WTC11 (cell line): ENCODE results near the gene MYO16. TPM values are rescaled to one million over a fixed set of nuclear protein-coding genes. Genes with fewer than 3 reads are reported as not detected.

Source experiments
- ATAC-seq: fragments of 200-7000 bp; cut with Tn5 transposase; 2 replicates; pipeline ENCODE4 v1.10.0; 2021; ENCODE audit warnings: mild to moderate bottlenecking, moderate library complexity
- CTCF ChIA-PET: fragments of 300-600 bp; sonication (Branson Sonifier 250); formaldehyde crosslinking; loops from one replicate; lab custom pipeline; 2021; ENCODE audit warnings: antibody characterized with exemption; lab: Charles Lee
- POLR2A ChIA-PET: fragments of 350-600 bp; sonication (Branson Sonifier 250); formaldehyde crosslinking; loops from one replicate; lab custom pipeline; 2021; ENCODE audit warnings: antibody characterized with exemption; lab: Charles Lee
- DNase-seq: peaks from one replicate; pipeline ENCODE4 v3.0.0; 2021; ENCODE audit warnings: low spot score
- H3K27ac Mint-ChIP-seq: 2 replicates; pipeline ENCODE4 v1.8.0; 2021; ENCODE audit warnings: mixed read lengths
- H3K27me3 Mint-ChIP-seq: 2 replicates; pipeline ENCODE4 v1.8.0; 2021; ENCODE audit warnings: low read depth, mild to moderate bottlenecking, moderate library complexity, mixed read lengths
- H3K36me3 Mint-ChIP-seq: 2 replicates; pipeline ENCODE4 v1.8.0; 2021; ENCODE audit warnings: mixed read lengths
- H3K4me1 Mint-ChIP-seq: 2 replicates; pipeline ENCODE4 v1.8.0; 2022; ENCODE audit warnings: mixed read lengths
- H3K4me3 Mint-ChIP-seq: 2 replicates; pipeline ENCODE4 v1.8.0; 2021; ENCODE audit warnings: mild to moderate bottlenecking, moderate library complexity, mixed read lengths
- H3K9me3 Mint-ChIP-seq: 2 replicates; pipeline ENCODE4 v1.8.0; 2021; ENCODE audit warnings: mixed read lengths
- CREB1 ChIP-seq: sonication (generic); formaldehyde crosslinking; IDR thresholded peaks from 2 replicates; pipeline ENCODE4 v1.8.0; 2023; ENCODE audit warnings: mild to moderate bottlenecking, missing genetic modification reagents
- FOXJ3 ChIP-seq: sonication (generic); formaldehyde crosslinking; IDR thresholded peaks from 2 replicates; pipeline ENCODE4 v1.9.0; 2021; ENCODE audit warnings: missing genetic modification reagents, mild to moderate bottlenecking, borderline replicate concordance
- FOXK1 ChIP-seq: sonication (generic); formaldehyde crosslinking; IDR thresholded peaks from 2 replicates; pipeline ENCODE4 v1.8.0; 2022; ENCODE audit warnings: mild to moderate bottlenecking, moderate library complexity, missing genetic modification reagents
- GABPB1 ChIP-seq: sonication (generic); formaldehyde crosslinking; IDR thresholded peaks from 2 replicates; pipeline ENCODE4 v1.8.1; 2023; ENCODE audit warnings: mild to moderate bottlenecking, missing genetic modification reagents
- GTF2I ChIP-seq: fragments of 250-450 bp; sonication (Bioruptor Pico); conservative IDR thresholded peaks from 2 replicates; pipeline ENCODE4 v1.4.0; 2021; ENCODE audit warnings: mild to moderate bottlenecking
- HMGA2 ChIP-seq: fragments of 250-450 bp; sonication (Bioruptor Pico); IDR thresholded peaks from 2 replicates; pipeline ENCODE4 v1.4.0; 2021; ENCODE audit warnings: mild to moderate bottlenecking, moderate library complexity
- JUN ChIP-seq: sonication (generic); formaldehyde crosslinking; IDR thresholded peaks from 2 replicates; pipeline ENCODE4 v1.8.0; 2023; ENCODE audit warnings: mild to moderate bottlenecking, missing genetic modification reagents
- MYBL2 ChIP-seq: sonication (generic); formaldehyde crosslinking; IDR thresholded peaks from 2 replicates; pipeline ENCODE4 v1.8.1; 2023; ENCODE audit warnings: mild to moderate bottlenecking, moderate library complexity, missing genetic modification reagents
- NR1H2 ChIP-seq: sonication (generic); formaldehyde crosslinking; IDR thresholded peaks from 2 replicates; pipeline ENCODE4 v1.9.0; 2021; ENCODE audit warnings: mild to moderate bottlenecking, moderate library complexity, missing genetic modification reagents
- NR2C2 ChIP-seq: sonication (generic); formaldehyde crosslinking; IDR thresholded peaks from 2 replicates; pipeline ENCODE4 v1.8.0; 2022; ENCODE audit warnings: mild to moderate bottlenecking, missing genetic modification reagents
- NR3C1 ChIP-seq: sonication (generic); formaldehyde crosslinking; conservative IDR thresholded peaks from 2 replicates; pipeline ENCODE4 v1.8.1; 2023; ENCODE audit warnings: low read depth, mild to moderate bottlenecking, missing genetic modification reagents
- PRRX2 ChIP-seq: fragments of 250-450 bp; sonication (Bioruptor Pico); IDR thresholded peaks from 2 replicates; pipeline ENCODE4 v1.8.0; 2021; ENCODE audit warnings: mild to moderate bottlenecking
- RORB ChIP-seq: fragments of 250-450 bp; sonication (Bioruptor Pico); IDR thresholded peaks from 2 replicates; pipeline ENCODE4 v1.9.0; 2021; ENCODE audit warnings: mild to moderate bottlenecking
- SMAD4 ChIP-seq: sonication (generic); formaldehyde crosslinking; IDR thresholded peaks from 2 replicates; pipeline ENCODE4 v1.8.0; 2022; ENCODE audit warnings: mild to moderate bottlenecking, missing genetic modification reagents
- TCF7 ChIP-seq: sonication (generic); formaldehyde crosslinking; IDR thresholded peaks from 2 replicates; pipeline ENCODE4 v1.8.0; 2022; ENCODE audit warnings: mild to moderate bottlenecking, low read depth, missing genetic modification reagents, moderate library complexity
- ZNF281 ChIP-seq: sonication (generic); formaldehyde crosslinking; IDR thresholded peaks from 2 replicates; pipeline ENCODE4 v1.8.0; 2023; ENCODE audit warnings: mild to moderate bottlenecking, missing genetic modification reagents
- ZNF416 ChIP-seq: fragments of 250-450 bp; sonication (Bioruptor Pico); IDR thresholded peaks from 2 replicates; pipeline ENCODE4 v1.9.0; 2021; ENCODE audit warnings: mild to moderate bottlenecking, inconsistent platforms
- total RNA-seq: library from RNA; stranded (reverse); gene quantifications from 3 replicates; pipeline ENCODE4 v1.2.3, GENCODE V29; 2021
- TF ChIP-seq, protein P1 (sequence below): sonication (generic); formaldehyde crosslinking; IDR thresholded peaks from 2 replicates; pipeline ENCODE4 v1.8.1; 2023; ENCODE audit warnings: mild to moderate bottlenecking, moderate library complexity, missing genetic modification reagents

The MYO16 gene
- total RNA-seq, 1 experiment from 2014 or later, result 0.09 TPM

DNA sequence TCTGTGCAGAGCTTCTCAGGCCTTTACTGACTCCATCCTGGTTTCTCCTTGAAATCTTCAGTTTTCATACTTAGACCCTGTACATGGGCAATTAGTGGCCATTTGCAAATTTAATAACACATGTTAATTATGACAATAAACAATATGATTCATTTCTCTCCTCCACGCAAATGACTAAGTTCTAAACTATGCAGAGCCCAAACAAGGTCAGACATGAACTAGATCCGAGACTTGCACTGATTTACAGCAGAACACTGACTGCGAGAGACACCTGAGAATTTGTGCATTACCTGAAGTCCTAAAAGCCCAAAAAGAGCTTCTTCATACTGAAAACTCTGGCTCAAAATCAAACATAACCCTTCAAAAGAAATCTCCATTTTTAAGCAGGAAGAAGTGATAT is 521.8 kb downstream of the MYO16 start (continued):
- TF ChIP-seq HMGA2 (CRISPR knock-in tag), result no peak
- TF ChIP-seq, protein P1, sequence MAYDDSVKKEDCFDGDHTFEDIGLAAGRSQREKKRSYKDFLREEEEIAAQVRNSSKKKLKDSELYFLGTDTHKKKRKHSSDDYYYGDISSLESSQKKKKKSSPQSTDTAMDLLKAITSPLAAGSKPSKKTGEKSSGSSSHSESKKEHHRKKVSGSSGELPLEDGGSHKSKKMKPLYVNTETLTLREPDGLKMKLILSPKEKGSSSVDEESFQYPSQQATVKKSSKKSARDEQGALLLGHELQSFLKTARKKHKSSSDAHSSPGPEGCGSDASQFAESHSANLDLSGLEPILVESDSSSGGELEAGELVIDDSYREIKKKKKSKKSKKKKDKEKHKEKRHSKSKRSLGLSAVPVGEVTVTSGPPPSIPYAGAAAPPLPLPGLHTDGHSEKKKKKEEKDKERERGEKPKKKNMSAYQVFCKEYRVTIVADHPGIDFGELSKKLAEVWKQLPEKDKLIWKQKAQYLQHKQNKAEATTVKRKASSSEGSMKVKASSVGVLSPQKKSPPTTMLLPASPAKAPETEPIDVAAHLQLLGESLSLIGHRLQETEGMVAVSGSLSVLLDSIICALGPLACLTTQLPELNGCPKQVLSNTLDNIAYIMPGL, result no peak
- TF ChIP-seq FOXJ3 (CRISPR knock-in tag), result no peak

GRCh38 chr13:109151696-109152095 is 522.3 kb downstream of the MYO16 start:
- no peak for ATAC-seq
- ChIA-PET POLR2A (no interaction called here), CTCF (no interaction called here)
- no peaks in the 10 kb centered on the region for H3K36me3 Mint-ChIP-seq
- H3K4me3 Mint-ChIP-seq, result no peak overlapping the region
- H3K9me3 Mint-ChIP-seq, result no peaks in the 10 kb centered on the region
- TF ChIP-seq RORB (CRISPR knock-in tag) (no peak), GTF2I (no peak), ZNF281 (no peak), SMAD4 (CRISPR knock-in tag) (no peak), PRRX2 (no peak), FOXK1 (CRISPR knock-in tag) (no peak), MYBL2 (no peak), NR3C1 (CRISPR knock-in tag) (no peak), JUN (no peak), CREB1 (CRISPR knock-in tag) (no peak), ZNF416 (CRISPR knock-in tag) (no peak), TCF7 (no peak)
- TF ChIP-seq, all 79 proteins: peak for 0
- Mint-ChIP-seq H3K4me1 (peaks cover 33% of the 10 kb centered on the region), H3K27ac (no peak overlapping the region), H3K27me3 (no peaks in the 10 kb centered on the region)
- no peak for DNase-seq

GRCh38 chr13:109152311-109152820 is 523.0 kb downstream of the MYO16 start:
- POLR2A ChIA-PET, result no interaction called here
- CTCF ChIA-PET, result no interaction called here
- no peak for DNase-seq
- Mint-ChIP-seq H3K36me3 (no peaks in the 10 kb centered on the region), H3K4me1 (peaks cover 39% of the 10 kb centered on the region), H3K4me3 (no peak overlapping the region), H3K27ac (no peak overlapping the region), H3K9me3 (no peaks in the 10 kb centered on the region), H3K27me3 (no peaks in the 10 kb centered on the region)
- ATAC-seq, result no peak
- TF ChIP-seq NR2C2 (CRISPR knock-in tag) (no peak), NR1H2 (CRISPR knock-in tag) (no peak)

GRCh38 chr13:109152941-109153340 is 523.5 kb downstream of the MYO16 start:
- Mint-ChIP-seq H3K27me3 (no peaks in the 10 kb centered on the region), H3K4me1 (peaks cover 45% of the 10 kb centered on the region), H3K27ac (no peak overlapping the region)
- DNase-seq, result no peak
- TF ChIP-seq CREB1 (CRISPR knock-in tag) (no peak), ZNF416 (CRISPR knock-in tag) (no peak), GABPB1 (CRISPR knock-in tag) (no peak)
- TF ChIP-seq, all 79 proteins: peak for 0
- ATAC-seq, result no peak
- CTCF ChIA-PET, result no interaction called here
- POLR2A ChIA-PET, result no interaction called here
- Mint-ChIP-seq H3K4me3 (no peak overlapping the region), H3K9me3 (no peaks in the 10 kb centered on the region), H3K36me3 (no peaks in the 10 kb centered on the region)
